SK-N-MC (cell line): ENCODE data around the gene MYH14.

Source experiments
- EZH2 ChIP-seq: fragments of 200-600 bp; sonication (generic); IDR thresholded peaks from one replicate; pipeline ENCODE4 v1.6.1; 2017; ENCODE audit warnings: antibody characterized with exemption
- FOXP2 ChIP-seq: optimal IDR thresholded peaks from 2 replicates; pipeline ENCODE3; 2011; ENCODE audit warnings: mild to moderate bottlenecking, moderate library complexity; ENCODE audit not compliant: insufficient read depth; ENCODE audit errors: extremely low read length, control extremely low read depth
- POLR2AphosphoS5 ChIP-seq: IDR thresholded peaks from 2 replicates; pipeline ENCODE4 v1.6.1; 2012; ENCODE audit warnings: mild to moderate bottlenecking, low read depth, low read length, borderline replicate concordance

- TF ChIP-seq EZH2 = no peak
- no peak for TF ChIP-seq POLR2AphosphoS5
- no peak for TF ChIP-seq FOXP2
Observed at GRCh38 chr19:50190439-50190891, 13.0 kb upstream of the MYH14 start.
